DND-41 (cell line): ENCODE measurements around the gene PDXDC1.
"Not testable (repeated sequence)": the region's sequence is repeated elsewhere in the genome, so short reads cannot be mapped to it uniquely, and the experiment has no call there.

Experiments used
- EZH2 ChIP-seq: IDR thresholded peaks from 3 replicates; pipeline ENCODE4 v1.6.1; 2012; ENCODE audit warnings: borderline replicate concordance, low read depth, mild to moderate bottlenecking, moderate library complexity, low read length, inconsistent platforms; ENCODE audit not compliant: severe bottlenecking
- TF ChIP-seq, protein P1 (sequence below): IDR thresholded peaks from 2 replicates; pipeline ENCODE4 v1.5.1; 2012; ENCODE audit warnings: borderline replicate concordance, low read length, moderate library complexity, mild to moderate bottlenecking; ENCODE audit not compliant: poor library complexity, severe bottlenecking; ENCODE audit errors: extremely low read depth

GRCh38 chr16:15099366-15099909 is 124.6 kb downstream of the PDXDC1 start:
- TF ChIP-seq, protein P1, sequence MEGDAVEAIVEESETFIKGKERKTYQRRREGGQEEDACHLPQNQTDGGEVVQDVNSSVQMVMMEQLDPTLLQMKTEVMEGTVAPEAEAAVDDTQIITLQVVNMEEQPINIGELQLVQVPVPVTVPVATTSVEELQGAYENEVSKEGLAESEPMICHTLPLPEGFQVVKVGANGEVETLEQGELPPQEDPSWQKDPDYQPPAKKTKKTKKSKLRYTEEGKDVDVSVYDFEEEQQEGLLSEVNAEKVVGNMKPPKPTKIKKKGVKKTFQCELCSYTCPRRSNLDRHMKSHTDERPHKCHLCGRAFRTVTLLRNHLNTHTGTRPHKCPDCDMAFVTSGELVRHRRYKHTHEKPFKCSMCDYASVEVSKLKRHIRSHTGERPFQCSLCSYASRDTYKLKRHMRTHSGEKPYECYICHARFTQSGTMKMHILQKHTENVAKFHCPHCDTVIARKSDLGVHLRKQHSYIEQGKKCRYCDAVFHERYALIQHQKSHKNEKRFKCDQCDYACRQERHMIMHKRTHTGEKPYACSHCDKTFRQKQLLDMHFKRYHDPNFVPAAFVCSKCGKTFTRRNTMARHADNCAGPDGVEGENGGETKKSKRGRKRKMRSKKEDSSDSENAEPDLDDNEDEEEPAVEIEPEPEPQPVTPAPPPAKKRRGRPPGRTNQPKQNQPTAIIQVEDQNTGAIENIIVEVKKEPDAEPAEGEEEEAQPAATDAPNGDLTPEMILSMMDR, result not testable (repeated sequence)
- TF ChIP-seq EZH2, result not testable (repeated sequence)
